SU-DHL-6 (cell line): ENCODE results near the gene FAM3B.

Experiments used
- H2AFZ ChIP-seq: fragments of 200-600 bp; sonication (generic); 2 replicates; pipeline ENCODE4 v1.6.1; 2014; ENCODE audit warnings: low read depth, mild to moderate bottlenecking, moderate library complexity, mixed read lengths, antibody characterized with exemption, low read length; ENCODE audit not compliant: severe bottlenecking
- H3F3A ChIP-seq: fragments of 200-600 bp; shearing (Covaris generic); 2 replicates; pipeline ENCODE4 v1.6.0; 2016; ENCODE audit warnings: antibody characterized with exemption, mild to moderate bottlenecking; ENCODE audit not compliant: insufficient read depth
- H3K27ac ChIP-seq: fragments of 200-600 bp; sonication (generic); 2 replicates; pipeline ENCODE4 v1.5.1; 2016; ENCODE audit warnings: low read depth, mild to moderate bottlenecking, low read length, moderate library complexity, mixed read lengths
- H3K27me3 ChIP-seq: fragments of 200-600 bp; sonication (generic), shearing (Covaris generic); 2 replicates; pipeline ENCODE4 v1.6.0; 2014; ENCODE audit warnings: mild to moderate bottlenecking, low read length
- H3K36me3 ChIP-seq: fragments of 200-600 bp; sonication (generic); 2 replicates; pipeline ENCODE4 v1.6.1; 2014; ENCODE audit warnings: mild to moderate bottlenecking, low read length, mixed read lengths
- H3K4me2 ChIP-seq: fragments of 300-600, 200-600 bp; shearing (Covaris generic), sonication (generic); 2 replicates; pipeline ENCODE4 v1.6.0; 2014; ENCODE audit warnings: low read length, low read depth, mild to moderate bottlenecking; ENCODE audit not compliant: poor library complexity, severe bottlenecking
- H3K4me3 ChIP-seq: fragments of 200-600 bp; sonication (generic); 2 replicates; pipeline ENCODE4 v1.5.1; 2014; ENCODE audit warnings: antibody characterized with exemption, low read length, mild to moderate bottlenecking, mixed read lengths; ENCODE audit not compliant: insufficient read depth, poor library complexity, severe bottlenecking
- H3K79me2 ChIP-seq: fragments of 200-600 bp; sonication (generic); 2 replicates; pipeline ENCODE4 v1.6.1; 2014; ENCODE audit warnings: mild to moderate bottlenecking, low read length, moderate library complexity; ENCODE audit not compliant: insufficient read depth
- H3K9ac ChIP-seq: fragments of 200-600 bp; sonication (generic); 2 replicates; pipeline ENCODE4 v1.7.0; 2014; ENCODE audit warnings: mild to moderate bottlenecking, low read length
- H3K9me2 ChIP-seq: fragments of 200-600 bp; sonication (generic); replicated peaks from 2 replicates; pipeline ENCODE4 v1.6.1; 2014; ENCODE audit warnings: low read length; ENCODE audit not compliant: insufficient read depth
- H3K9me3 ChIP-seq: fragments of 200-600 bp; sonication (generic); 2 replicates; pipeline ENCODE4 v1.6.1; 2014; ENCODE audit warnings: low read length, mixed read lengths; ENCODE audit not compliant: insufficient read depth
- H4K20me1 ChIP-seq: fragments of 200-600 bp; sonication (generic); 2 replicates; pipeline ENCODE4 v1.6.1; 2014; ENCODE audit warnings: low read depth, mild to moderate bottlenecking, antibody characterized with exemption, low read length, moderate library complexity, mixed read lengths
- EZH2phosphoT487 ChIP-seq: fragments of 200-600 bp; sonication (generic), shearing (Covaris generic); conservative IDR thresholded peaks from 2 replicates; pipeline ENCODE4 v1.6.1; 2018; ENCODE audit warnings: mild to moderate bottlenecking, antibody characterized with exemption, low read length, moderate library complexity, mixed read lengths
- TF ChIP-seq, protein P1 (sequence below): fragments of 200-600 bp; sonication (generic); IDR thresholded peaks from one replicate; pipeline ENCODE4 v1.5.1; 2017; ENCODE audit warnings: antibody characterized with exemption, mild to moderate bottlenecking, low read length, moderate library complexity; ENCODE audit not compliant: insufficient read depth, poor library complexity, severe bottlenecking

The FAM3B gene

DNA sequence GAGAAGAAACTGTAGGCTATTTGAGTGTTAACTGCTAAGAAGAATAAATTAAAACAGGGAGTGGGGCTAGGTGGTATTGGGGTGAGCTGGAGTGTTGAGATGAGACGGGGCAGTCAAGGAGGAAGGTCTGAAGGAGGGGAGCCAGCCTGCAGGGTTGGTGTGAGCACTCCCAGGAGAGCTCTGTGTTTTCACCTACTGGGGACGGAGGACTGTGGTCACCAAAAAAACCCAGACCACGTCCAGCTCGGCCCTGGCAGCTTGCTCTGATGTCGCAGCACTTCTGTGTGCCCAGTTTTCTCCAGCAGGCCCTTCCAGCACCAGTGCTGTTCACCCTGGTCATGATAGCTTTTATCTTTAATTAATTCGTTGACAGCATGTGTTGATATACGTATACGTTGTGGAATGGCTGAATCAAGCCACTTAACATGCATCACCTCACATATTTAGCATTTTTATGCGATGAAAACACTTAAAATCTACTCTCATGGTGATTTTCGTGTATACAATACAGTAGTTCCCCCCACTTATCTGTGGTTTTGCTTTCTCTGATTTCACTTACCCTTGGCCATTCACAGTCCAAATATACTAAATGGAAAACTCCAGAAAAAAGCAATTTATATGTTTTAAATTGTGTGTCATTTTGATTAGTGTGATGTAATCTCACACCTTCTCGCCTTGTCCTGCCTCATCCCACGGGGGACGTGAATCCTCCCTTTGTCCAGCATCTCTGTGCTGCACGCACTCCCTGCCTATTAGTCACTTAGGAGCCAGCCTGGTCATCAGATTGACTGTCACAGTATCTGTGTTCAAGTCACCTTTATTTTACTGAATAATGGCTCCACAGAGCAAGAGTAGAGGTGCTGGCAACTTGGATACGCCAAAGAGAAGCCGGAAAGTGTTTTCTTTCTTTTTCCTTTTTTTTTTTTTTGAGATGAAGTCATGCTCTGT, 12.3 kb downstream of the FAM3B start:
- Histone ChIP-seq H3F3A (no peaks in the 10 kb centered on the region), H3K36me3 (no peaks in the 10 kb centered on the region), H4K20me1 (no peaks in the 10 kb centered on the region), H3K9me2 (no peaks in the 10 kb centered on the region), H3K27me3 (no peaks in the 10 kb centered on the region), H2AFZ (no peak overlapping the region), H3K9ac (no peak overlapping the region), H3K79me2 (no peaks in the 10 kb centered on the region), H3K4me2 (no peak overlapping the region), H3K9me3 (no peaks in the 10 kb centered on the region), H3K4me3 (no peak overlapping the region), H3K27ac (no peak overlapping the region)
- no peak for TF ChIP-seq EZH2phosphoT487
- TF ChIP-seq, protein P1, sequence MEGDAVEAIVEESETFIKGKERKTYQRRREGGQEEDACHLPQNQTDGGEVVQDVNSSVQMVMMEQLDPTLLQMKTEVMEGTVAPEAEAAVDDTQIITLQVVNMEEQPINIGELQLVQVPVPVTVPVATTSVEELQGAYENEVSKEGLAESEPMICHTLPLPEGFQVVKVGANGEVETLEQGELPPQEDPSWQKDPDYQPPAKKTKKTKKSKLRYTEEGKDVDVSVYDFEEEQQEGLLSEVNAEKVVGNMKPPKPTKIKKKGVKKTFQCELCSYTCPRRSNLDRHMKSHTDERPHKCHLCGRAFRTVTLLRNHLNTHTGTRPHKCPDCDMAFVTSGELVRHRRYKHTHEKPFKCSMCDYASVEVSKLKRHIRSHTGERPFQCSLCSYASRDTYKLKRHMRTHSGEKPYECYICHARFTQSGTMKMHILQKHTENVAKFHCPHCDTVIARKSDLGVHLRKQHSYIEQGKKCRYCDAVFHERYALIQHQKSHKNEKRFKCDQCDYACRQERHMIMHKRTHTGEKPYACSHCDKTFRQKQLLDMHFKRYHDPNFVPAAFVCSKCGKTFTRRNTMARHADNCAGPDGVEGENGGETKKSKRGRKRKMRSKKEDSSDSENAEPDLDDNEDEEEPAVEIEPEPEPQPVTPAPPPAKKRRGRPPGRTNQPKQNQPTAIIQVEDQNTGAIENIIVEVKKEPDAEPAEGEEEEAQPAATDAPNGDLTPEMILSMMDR = no peak

DNA sequence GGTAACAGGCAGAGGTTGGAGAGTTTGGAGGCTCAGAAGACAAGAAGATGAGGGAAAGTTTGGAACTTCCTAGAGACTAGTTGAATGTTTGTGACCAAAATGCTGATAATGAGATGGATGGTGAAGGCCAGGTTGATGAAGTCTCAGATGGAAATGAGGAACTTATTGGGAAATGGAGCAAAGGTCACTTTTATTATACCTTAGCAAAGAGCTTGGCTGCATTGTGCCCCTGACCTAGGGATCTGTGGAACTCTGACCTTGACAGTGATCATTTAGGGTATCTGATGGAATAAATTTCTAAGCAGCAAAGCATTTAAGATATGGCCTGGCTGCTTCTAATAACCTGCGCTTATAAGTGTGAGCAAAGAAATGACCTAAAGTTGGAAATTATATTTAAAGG, 17.2 kb downstream of the FAM3B start:
- Histone ChIP-seq H4K20me1 (no peaks in the 10 kb centered on the region), H3K4me3 (no peak overlapping the region), H2AFZ (no peak overlapping the region), H3K9me3 (no peaks in the 10 kb centered on the region), H3K27me3 (no peaks in the 10 kb centered on the region), H3K79me2 (no peaks in the 10 kb centered on the region), H3K9me2 (no peaks in the 10 kb centered on the region), H3K36me3 (no peaks in the 10 kb centered on the region), H3K9ac (no peak overlapping the region), H3K4me2 (no peak overlapping the region), H3F3A (no peaks in the 10 kb centered on the region), H3K27ac (no peak overlapping the region)
- TF ChIP-seq, protein P1 = no peak
- TF ChIP-seq EZH2phosphoT487 = no peak

DNA sequence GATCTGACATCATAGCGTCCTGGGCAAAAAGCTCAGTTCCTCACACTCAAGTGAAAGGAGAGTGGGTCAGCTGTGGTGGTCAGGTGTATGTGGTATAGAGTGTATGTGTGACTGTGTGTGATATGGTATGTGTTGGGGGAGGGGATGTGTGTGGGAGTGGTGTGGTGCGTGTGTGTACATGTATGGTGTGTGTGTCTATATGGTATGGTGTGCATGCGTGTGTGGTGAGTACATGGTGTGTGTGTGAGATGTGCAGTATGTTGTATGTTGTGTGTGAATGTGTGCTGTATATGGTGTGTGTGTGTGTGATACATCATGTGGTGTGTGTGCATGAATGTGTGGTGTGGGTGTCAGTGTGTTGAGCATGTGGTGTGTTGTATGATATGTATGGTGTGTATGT, 20.9 kb downstream of the FAM3B start:
- H3K27me3 ChIP-seq = no peaks in the 10 kb centered on the region
- no peak overlapping the region for H3K4me2 ChIP-seq
- no peak overlapping the region for H3K9ac ChIP-seq
- H3K9me2 ChIP-seq = no peaks in the 10 kb centered on the region
- H3K36me3 ChIP-seq = no peaks in the 10 kb centered on the region
- no peaks in the 10 kb centered on the region for H4K20me1 ChIP-seq
- no peak overlapping the region for H3K4me3 ChIP-seq
- H3K79me2 ChIP-seq = no peaks in the 10 kb centered on the region
- no peaks in the 10 kb centered on the region for H3F3A ChIP-seq
- no peak overlapping the region for H2AFZ ChIP-seq
- H3K9me3 ChIP-seq = peaks cover 6% of the 10 kb centered on the region; the same call in 1 of the 2 replicates
- no peak overlapping the region for H3K27ac ChIP-seq
- TF ChIP-seq, protein P1 = no peak
- no peak for TF ChIP-seq EZH2phosphoT487
